Tibial artery (tissue), 4 donors: ENCODE measurements around the gene DDX4.
A peak's percentile ranks its signal among the peaks of the same experiment; 100 is the strongest.

ENCODE experiments used
- DNase-seq, 2 donors: peaks; one replicate each; pipeline ENCODE4 v3.0.0-alpha.2; 2019
- H3K27ac ChIP-seq, 2 donors: fragments of 200-600 bp; sonication (generic) in 1 of 2; 1 replicate in 1 of 2; 2 replicates in 1 of 2; pipeline ENCODE4 v1.5.1; 2018 to 2019; ENCODE audit warnings: mild to moderate bottlenecking in 1 of 2
- H3K27me3 ChIP-seq, 2 donors: fragments of 200-600 bp; sonication (generic) in 1 of 2; one replicate each; pipeline versions ENCODE4 v1.5.1 to v1.6.0; 2016 to 2019
- H3K36me3 ChIP-seq, 3 donors: fragments of 200-600 bp; sonication (generic) in 2 of 3; one replicate each; pipeline ENCODE4 v1.5.1; 2016 to 2019; ENCODE audit warnings: mild to moderate bottlenecking in 2 of 3
- H3K4me1 ChIP-seq, 4 donors: fragments of 200-600 bp; sonication (generic) in 2 of 4; 1 replicate in 3 of 4; 2 replicates in 1 of 4; pipeline ENCODE4 v1.5.1; 2016 to 2019
- H3K4me3 ChIP-seq, 2 donors: fragments of 200-600 bp; sonication (generic) in 1 of 2; 1 replicate in 1 of 2; 2 replicates in 1 of 2; pipeline ENCODE4 v1.5.1; 2018 to 2019; ENCODE audit warnings: mild to moderate bottlenecking in 2 of 2
- H3K9me3 ChIP-seq, 3 donors: fragments of 200-600 bp; sonication (generic) in 1 of 3; one replicate each; pipeline ENCODE4 v1.5.1; 2016 to 2019
- intact Hi-C: fragments of 100-400 bp; cut with DNase I; formaldehyde crosslinking; loops from one replicate; pipeline ENCODE4 v1.15.0; 2023; ENCODE audit warnings: low total_unique reads
- TF ChIP-seq, protein P1 (sequence below), 2 experiments: fragments of 200-600 bp in 1 of 2; fragments of 450-650 bp in 1 of 2; IDR thresholded peaks; one replicate each; pipeline ENCODE4 v1.5.1; 2017 to 2019; ENCODE audit warnings: antibody characterized with exemption in 2 of 2, mild to moderate bottlenecking in 1 of 2, moderate library complexity in 1 of 2

DDX4 gene

DNA sequence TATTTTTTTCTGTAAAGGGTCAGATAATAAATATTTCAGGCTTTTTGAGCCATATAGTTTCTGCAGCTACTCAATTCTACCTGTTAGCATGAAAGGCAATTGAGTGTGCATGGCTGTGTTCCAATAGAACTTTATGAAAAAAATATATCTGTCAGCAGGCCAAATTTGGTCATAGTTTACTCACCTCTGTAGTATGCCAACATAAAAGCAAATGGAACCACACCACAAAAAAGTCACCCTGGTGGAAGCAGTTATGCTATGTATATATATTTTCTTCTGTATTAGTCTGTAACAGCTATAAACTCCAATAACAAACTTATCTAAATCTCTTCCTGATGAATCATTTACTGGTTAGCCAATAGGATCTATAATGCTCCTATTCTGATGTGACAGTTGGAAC, 29.1 kb upstream of the DDX4 start:
- TF ChIP-seq, protein P1, sequence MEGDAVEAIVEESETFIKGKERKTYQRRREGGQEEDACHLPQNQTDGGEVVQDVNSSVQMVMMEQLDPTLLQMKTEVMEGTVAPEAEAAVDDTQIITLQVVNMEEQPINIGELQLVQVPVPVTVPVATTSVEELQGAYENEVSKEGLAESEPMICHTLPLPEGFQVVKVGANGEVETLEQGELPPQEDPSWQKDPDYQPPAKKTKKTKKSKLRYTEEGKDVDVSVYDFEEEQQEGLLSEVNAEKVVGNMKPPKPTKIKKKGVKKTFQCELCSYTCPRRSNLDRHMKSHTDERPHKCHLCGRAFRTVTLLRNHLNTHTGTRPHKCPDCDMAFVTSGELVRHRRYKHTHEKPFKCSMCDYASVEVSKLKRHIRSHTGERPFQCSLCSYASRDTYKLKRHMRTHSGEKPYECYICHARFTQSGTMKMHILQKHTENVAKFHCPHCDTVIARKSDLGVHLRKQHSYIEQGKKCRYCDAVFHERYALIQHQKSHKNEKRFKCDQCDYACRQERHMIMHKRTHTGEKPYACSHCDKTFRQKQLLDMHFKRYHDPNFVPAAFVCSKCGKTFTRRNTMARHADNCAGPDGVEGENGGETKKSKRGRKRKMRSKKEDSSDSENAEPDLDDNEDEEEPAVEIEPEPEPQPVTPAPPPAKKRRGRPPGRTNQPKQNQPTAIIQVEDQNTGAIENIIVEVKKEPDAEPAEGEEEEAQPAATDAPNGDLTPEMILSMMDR (IDR thresholded peaks at IDR 0.05) = no peak
- no peaks in the 10 kb centered on the region for H3K9me3 ChIP-seq
- intact Hi-C loops = no loop called here
- H3K4me1 ChIP-seq = peaks cover 0 to 21% (median 11%) of the 10 kb centered on the region in 4 donors
- no peaks in the 10 kb centered on the region for H3K27me3 ChIP-seq
- no peak overlapping the region for H3K4me3 ChIP-seq
- DNase-seq = no peak
- peaks cover 0 to 9% (median 0%) of the 10 kb centered on the region in 3 donors for H3K36me3 ChIP-seq
- H3K27ac ChIP-seq = no peak overlapping the region

DNA sequence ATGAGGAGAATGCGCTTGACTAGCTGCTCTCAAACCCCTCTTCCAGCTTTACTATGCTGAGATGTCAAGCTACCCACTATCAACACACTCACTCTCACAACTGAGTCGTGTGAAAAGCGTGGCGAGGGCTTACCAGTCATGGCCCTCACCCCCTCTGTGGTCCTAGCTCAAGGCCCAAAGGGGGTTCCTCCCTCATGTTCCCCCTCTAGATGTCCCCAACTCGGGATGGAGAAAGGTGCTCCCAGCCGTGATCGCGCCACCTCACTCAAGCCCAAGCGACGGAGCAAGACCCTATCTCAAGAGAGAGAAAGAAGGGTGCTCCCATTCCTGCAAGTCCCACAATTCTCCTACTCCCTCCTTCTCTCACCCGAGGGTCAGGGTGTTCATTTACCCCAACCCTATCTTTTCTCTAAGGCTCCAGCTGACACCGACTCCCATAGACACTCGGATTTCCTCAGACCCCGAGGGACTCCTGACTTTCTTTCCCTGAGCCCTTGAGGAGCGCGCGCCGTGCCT, 26.3 kb upstream of the DDX4 start:
- H3K9me3 ChIP-seq = no peaks in the 10 kb centered on the region
- TF ChIP-seq, protein P1 (IDR thresholded peaks at IDR 0.05) = no peak
- H3K27me3 ChIP-seq = no peaks in the 10 kb centered on the region
- H3K36me3 ChIP-seq = peaks cover 0 to 9% (median 0%) of the 10 kb centered on the region in 3 donors
- DNase-seq = no peak
- intact Hi-C loops = no loop called here
- peaks cover 0 to 21% (median 11%) of the 10 kb centered on the region in 4 donors for H3K4me1 ChIP-seq
- H3K27ac ChIP-seq = peak overlapping the region; percentile 69 to 77
- peak overlapping the region; percentile 92 to 95 for H3K4me3 ChIP-seq

DNA sequence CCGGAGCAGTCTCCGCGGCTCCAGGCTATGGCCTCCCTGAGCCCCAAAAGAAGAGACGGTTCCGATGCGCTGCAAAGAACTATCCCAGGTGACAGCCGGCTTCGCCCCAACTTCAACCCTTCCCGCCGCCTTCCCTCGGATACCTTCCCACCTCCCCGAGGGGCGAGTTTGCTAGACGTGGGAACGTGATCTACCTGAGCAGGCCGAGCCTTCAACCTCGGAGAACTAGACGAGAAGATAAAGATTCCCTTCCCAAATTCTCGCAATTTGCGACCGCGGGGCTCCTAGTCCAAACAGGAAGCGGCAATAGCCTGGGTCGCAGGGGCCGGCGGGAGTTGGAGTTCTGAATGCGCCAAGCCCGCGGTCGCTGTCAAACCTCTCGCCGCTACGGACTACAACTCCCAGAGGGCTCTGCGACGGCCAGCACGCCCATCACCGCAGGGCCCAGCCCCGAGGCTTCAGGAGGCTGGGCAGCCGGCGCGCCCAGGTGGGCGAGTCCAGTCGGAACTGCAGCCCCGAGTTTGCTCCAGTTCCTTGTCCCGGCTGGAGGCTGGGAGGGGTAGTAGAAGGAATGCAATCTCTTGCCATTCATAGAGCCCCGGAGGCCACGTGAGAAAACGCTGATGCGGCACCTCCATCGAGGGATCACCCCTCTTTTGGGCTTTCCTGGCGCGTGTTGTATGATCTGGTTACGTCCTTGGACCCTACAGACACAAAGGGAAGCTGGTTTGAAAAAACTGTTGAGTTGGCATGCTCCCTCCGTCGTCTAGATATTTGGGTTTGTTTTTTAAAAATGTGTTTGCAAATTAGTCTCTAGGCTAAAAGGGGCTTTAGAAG, 25.6 kb upstream of the DDX4 start, which contains the start of gene SLC38A9:
Gene SLC38A9, minus strand, starts transcription at position 302 of the 837 bp plus-strand sequence. CDS start 14,366 bp downstream, outside the sequence.
- DNase-seq = peak; percentile 94 to 97
- TF ChIP-seq, protein P1 (IDR thresholded peaks at IDR 0.05) = no peak
- Histone ChIP-seq H3K4me1 (peaks cover 0 to 21% (median 11%) of the 10 kb centered on the region in 4 donors), H3K36me3 (peaks cover 0 to 9% (median 0%) of the 10 kb centered on the region in 3 donors), H3K27ac (peak within 1 kb of the TSS; percentile 69 to 77), H3K4me3 (peak within 1 kb of the TSS; percentile 92 to 95), H3K27me3 (no peaks in the 10 kb centered on the region), H3K9me3 (no peaks in the 10 kb centered on the region)
- intact Hi-C loops = no loop called here

DNA sequence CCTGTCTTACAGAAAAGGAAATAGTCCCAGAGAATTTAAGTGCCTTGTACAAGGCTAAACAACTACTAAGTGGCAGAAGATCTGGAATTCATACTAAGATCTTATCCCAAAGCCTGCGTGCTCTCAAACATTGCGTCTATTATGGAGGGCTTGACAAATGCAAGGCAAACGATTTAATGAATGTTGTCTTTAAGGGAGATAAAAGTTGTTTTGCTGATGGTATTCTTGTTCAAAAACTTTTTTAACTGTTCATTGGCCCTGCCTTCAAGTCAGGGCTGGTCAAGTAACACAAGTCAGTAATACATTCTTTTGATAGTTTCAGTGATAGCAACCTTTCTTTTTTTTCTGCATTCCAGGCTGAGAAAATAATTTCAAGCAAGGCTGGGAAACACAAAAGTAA, 24.0 kb upstream of the DDX4 start:
- Histone ChIP-seq H3K27me3 (no peaks in the 10 kb centered on the region), H3K4me1 (peaks cover 0 to 21% (median 10%) of the 10 kb centered on the region in 4 donors), H3K27ac (no peak overlapping the region), H3K9me3 (no peaks in the 10 kb centered on the region), H3K36me3 (no peaks in the 10 kb centered on the region), H3K4me3 (no peak overlapping the region)
- intact Hi-C loops = no loop called here
- TF ChIP-seq, protein P1 (IDR thresholded peaks at IDR 0.05) = no peak
- no peak for DNase-seq

DNA sequence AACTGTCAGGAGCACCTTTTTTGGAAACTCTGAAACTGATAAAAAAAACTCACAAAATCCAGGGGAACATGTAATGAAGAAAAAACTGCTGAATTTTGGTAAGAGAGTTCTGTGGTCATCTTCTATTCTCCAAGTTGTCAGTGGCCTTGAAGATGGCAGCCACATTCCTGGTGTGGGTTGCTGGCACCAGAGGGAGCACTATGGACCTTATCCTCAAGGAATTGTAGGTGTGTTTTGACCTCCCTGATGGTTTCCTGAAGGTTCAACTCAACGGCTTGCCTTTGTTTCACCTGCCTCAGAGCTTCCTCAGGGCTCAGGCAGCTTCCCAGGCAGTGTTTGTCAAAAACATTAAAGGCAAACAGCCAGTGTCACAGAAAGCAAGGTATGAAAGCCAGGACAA, 23.5 kb upstream of the DDX4 start:
- Histone ChIP-seq H3K36me3 (no peaks in the 10 kb centered on the region), H3K27ac (no peak overlapping the region), H3K27me3 (no peaks in the 10 kb centered on the region), H3K9me3 (no peaks in the 10 kb centered on the region), H3K4me1 (peaks cover 0 to 21% (median 9%) of the 10 kb centered on the region in 4 donors), H3K4me3 (no peak overlapping the region)
- TF ChIP-seq, protein P1 (IDR thresholded peaks at IDR 0.05) = no peak
- DNase-seq = no peak
- intact Hi-C loops = no loop called here
